ENCODE measurements around the gene SNX18.

- TF ChIP-seq CTCF (IDR thresholded peaks at IDR 0.05) = no peak
- TF ChIP-seq POLR2A (IDR thresholded peaks at IDR 0.05) = no peak
Observed at GRCh38 chr5:54533541-54534190, 16.1 kb downstream of the SNX18 start.

All from vagina (tissue), 2 donors.